HG03064 (cell line): Measurements from ENCODE around the gene TMEM125.
A peak's percentile ranks its signal among the peaks of the same experiment; 100 is the strongest.

Experiments
- ATAC-seq: cut with Tn5 transposase; IDR thresholded peaks from one replicate; pipeline ENCODE4 v1.9.1; 2021; ENCODE audit warnings: low read depth; ENCODE audit not compliant: unreplicated experiment

Gene TMEM125

DNA sequence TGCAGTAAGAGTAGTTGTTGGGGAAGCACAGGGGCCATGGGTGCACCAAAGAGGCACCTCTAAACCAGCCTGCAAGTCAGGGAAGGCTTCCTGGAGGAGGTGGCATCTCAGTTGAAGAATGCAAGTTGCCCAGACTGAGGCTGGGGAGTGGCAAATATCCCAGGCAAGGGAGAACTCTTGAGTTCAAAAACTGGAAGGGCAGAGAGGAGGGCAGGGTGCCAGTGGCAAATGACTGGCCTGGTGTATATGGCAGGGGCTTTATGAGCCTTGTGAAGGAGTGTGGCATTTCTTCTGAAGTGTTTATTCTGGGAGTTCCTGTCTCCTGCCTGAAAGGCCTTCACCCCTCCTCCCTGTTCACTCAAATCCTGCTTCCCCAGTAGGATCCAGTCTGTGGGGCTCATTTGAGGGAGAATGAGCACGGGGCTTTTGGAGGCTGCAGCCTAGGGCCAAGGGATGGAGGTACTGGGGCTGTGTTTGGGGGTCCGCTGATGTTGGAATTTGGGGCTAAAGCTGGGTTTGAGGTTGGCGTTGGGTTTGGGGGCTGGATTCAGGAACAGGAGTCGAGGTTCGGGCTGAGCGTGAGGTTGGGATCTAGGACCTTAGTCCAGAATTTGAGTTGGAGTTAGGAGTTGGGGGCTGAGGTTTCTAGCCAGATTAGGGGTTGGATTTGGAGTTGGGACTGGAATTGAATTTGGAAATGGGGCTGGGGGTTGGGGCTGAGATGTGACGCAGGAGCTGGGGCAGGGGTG, at the start of gene TMEM125:
TSS of gene TMEM125 (plus strand) at position 357 of the 749 bp plus-strand sequence. CDS start 2,740 bp downstream, outside the sequence.
- ATAC-seq, result no peak

DNA sequence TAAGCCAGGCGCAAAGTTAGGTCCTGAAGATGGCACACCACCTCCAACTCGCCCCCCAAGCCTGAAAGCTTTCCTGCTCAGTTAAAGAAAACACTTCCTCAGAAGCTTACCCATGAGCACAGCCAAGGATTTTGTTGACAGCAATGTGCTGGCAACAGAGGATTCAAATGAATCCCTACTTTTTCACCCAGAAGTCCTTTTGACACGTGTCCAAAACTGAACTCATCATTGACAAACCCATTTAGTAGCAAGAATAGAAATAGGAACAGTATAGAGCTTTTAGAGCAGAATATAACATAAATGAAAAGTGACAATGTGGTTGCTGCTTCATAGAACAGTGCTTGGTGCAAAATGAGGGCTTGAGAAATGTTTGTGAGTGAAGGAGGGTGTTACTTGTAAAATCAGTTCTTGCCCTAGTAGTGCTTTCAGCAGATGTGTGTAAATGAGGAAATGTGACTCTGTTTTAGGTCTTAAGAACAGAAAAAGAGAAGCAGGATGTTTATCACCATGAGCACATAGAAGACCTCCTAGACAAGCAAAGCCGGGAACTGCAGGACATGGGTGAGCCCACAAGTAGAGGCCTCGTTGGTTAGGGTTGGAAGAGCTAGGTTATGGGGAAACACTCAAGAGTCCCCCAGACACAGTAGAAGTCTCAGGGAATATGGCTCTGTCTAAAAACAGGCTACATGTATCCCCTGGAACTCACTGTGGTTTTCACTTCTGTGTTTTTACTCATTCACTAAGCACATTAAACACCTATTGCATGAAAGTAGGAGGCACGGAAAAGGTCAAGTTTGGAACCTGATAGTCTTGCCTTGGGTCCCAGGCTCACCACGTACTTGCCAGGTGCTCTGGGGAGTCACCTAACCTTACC, 48.6 kb upstream of the TMEM125 start:
- peak; percentile 71 for ATAC-seq

DNA sequence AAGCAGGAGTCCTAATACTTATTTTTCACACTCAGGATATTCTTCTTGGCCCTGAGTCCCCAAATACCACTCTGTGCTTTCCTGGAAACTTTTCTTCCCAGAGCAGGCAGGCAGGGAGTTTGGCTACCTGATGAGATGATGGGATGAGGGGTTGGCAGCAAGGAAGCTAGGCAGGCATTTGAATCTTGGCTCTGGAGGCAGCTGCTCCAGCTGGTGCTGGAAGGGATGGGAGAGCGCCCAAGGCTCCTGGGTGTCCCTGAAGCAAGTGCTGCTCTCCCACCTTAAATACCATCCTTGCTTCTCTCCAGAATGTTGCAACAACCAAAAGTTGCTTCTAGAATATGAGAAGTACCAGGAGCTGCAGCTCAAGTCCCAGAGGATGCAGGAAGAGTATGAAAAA, 48.0 kb upstream of the TMEM125 start:
- ATAC-seq, result no peak

DNA sequence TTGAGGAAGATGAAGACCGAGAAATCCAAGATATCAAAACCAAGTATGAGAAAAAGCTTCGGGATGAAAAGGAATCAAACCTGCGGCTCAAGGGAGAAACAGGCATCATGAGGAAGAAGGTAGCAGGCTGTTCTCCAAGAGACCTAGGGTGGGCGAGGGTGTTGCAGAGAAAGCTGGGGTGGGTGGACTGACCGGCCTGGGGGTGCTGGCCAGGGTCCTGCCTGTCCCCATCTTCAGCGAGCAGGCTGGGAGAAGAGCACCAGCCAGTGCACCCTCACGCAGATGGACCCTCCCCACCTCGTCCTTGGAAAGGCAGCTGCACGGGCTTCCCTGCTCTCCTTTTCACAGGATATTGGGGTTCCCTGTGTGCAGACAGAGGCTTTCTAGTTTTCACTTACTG, 46.9 kb upstream of the TMEM125 start:
- no peak for ATAC-seq

DNA sequence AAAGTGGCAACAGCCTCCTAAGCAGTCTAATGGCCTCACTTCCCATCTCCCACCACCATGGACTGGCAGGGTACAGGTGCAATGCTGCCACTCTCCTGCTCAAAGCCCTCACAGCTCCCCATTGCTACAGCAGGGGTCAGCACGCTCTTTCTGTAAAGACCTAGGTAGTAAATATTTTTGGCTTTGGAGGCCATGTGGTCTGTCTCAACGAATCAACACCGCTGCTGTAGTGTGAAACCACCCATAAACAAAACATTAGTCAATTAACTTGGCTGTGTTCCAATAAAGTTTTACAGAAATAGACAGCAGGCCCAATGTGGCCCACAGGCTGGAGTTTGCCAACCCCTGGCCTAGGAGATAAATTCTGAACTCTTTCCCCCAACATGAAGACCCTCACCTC, 44.6 kb upstream of the TMEM125 start:
- no peak for ATAC-seq

DNA sequence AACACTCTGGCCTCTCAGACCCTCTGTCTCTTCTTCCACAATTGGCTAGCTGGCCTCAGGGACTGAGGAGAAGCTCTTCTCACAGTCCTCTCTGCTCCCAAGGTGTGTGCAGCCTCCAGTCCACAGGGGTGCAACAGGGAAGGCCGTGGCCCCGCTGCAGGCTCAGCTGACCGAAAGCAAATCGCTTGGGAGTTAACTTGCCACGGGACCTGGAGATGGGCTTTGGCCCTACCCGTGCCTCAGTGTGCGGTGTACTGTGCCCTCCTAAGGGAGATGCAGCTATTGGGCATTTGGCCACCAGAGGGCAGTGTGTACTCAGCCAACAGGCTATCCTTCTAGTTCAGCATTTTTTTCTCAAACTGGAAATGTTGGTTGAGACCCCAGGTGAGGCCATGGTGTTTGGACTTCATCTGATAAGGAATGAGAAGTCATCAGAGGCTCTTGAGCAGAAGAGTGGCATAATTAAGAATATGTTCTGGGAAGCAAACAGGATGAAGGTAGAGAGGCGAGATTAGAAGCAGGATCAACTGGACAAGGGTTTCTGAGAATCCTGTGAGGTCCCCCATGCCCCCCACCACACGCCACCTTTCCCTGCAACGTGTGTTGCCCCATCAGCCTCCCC, 42.5 kb upstream of the TMEM125 start:
- ATAC-seq, result no peak

DNA sequence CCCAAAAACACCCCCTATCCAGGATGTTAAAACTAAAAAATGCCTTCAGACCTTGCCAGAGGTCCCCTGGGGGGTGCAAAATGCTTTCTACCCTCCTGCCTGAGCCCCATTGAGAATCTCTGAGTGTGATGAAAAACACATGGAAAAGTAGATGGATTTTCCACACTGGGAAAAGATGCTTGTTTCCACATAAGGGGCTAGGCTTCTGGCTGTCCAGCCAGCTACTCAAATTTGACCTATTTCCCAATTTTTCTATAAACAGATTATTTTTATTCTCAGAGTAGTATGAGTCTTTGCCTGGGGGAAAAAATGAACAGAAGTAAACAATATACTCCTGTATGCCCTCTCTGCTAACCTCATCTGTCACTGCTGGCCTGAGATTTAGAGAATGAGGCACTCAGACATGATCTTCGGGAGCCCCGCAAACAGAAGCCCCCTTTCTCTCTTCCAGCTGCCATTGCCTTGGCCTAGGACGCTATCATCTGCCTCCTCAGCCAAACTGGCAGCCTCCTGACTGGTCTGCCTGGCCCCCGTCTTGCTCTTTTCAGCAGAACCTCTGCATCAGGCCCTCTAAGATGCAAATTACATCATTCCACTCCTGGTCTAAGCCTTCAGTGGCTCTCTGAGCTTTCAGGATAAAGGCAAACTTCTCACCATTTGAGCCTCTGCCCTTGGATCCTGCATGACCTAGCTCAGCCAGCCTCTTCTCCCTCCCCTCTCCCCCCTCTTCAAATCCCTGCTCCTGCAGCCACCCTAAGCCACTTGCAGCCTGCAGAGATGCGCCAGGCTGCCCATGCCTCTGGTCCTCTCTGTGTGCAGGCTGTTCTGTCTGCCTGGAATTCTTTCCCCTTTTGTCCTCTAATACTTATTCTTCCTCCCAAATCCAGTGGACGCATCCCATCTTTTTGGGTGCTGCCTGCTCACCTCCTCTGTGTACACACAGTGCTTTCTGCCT, 39.7 kb upstream of the TMEM125 start:
- no peak for ATAC-seq

DNA sequence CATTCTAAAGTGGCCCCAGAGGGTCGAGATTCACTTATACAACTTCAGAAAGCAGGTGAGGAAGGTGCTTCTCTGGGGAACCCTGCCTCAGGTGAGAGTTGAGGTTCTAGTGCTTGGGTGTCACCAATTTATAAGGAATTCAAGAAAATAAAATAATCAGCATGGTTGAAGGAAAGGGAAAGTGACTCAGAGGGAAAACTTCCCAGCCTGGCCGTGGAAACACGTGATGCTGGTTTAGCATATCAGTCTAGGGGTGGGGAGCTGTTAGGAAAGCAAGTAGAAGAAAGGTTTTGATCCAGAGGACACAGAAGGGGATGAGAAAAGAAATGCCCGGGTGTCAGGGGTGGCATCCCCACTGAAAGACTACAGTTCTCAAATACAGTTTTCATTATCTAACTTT, 37.7 kb upstream of the TMEM125 start:
- ATAC-seq, result no peak

DNA sequence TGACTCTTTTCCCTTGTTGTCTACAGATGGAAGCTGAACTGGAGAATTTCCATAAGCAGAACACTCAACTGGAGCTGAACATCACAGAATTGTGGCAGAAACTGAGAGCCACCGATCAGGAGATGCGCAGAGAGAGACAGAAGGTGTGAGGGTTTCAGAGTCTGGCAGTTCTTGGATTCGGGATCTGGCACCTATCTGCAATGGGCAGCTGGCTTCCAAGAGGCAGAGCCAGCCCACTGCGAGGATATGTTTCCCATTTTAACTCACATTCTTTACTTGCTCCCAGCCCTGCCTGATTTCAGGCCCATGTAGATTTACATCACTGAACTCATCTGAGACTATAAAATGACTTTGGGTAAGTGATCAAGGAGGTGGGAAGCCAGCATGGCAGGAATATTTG, 37.3 kb upstream of the TMEM125 start:
- ATAC-seq, result no peak

DNA sequence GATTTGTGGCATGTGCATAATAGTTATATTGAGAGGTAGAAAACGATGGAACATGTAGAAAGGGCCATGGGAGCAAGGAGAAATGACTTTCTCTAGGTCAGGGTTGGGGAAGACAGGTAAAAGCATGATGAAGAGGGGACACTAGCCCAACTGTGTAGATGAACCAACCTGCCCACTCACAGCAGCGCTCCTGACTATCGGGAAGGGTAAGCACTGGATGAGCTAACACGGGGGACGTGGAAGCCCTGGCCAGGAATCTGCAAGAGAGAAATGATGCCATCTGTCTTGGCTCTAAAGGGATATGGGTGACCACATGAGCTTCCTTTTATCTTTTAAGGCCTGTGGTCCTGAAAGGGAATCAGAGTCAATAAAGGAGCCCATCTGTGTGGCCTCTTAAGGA, 36.2 kb upstream of the TMEM125 start:
- ATAC-seq, result no peak

DNA sequence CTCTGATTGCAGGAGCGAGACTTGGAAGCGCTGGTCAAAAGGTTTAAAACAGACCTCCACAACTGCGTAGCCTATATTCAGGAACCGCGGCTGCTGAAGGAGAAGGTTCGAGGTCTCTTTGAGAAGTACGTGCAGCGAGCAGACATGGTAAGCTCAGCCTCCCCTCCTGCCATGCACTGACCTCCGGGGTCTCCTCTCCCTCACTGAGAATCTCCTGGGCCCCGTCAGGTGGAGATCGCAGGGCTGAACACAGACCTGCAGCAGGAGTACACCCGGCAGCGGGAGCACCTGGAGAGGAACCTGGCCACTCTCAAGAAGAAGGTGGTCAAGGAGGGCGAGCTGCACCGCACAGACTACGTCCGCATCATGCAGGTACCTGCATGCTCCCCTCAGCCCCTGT, 35.5 kb upstream of the TMEM125 start:
- ATAC-seq, result no peak

DNA sequence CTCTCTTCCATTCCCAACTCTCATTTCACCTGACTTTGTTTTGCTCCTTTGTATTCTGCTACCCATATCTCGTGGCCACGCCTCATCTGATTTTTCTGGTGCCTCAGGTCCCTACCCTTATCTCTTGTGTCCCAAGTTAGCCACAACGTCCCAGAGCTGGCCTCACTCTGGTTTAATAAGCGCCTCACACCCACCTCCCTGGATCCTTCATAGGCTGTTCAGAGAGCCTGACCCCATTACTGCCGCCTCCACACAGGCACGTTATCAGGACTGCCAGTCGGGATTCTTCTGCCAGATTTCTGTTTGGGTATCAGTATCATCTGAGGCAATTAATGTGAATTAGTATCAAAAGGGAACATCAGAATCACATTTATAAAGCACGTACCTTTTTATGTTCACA, 34.7 kb upstream of the TMEM125 start:
- no peak for ATAC-seq

DNA sequence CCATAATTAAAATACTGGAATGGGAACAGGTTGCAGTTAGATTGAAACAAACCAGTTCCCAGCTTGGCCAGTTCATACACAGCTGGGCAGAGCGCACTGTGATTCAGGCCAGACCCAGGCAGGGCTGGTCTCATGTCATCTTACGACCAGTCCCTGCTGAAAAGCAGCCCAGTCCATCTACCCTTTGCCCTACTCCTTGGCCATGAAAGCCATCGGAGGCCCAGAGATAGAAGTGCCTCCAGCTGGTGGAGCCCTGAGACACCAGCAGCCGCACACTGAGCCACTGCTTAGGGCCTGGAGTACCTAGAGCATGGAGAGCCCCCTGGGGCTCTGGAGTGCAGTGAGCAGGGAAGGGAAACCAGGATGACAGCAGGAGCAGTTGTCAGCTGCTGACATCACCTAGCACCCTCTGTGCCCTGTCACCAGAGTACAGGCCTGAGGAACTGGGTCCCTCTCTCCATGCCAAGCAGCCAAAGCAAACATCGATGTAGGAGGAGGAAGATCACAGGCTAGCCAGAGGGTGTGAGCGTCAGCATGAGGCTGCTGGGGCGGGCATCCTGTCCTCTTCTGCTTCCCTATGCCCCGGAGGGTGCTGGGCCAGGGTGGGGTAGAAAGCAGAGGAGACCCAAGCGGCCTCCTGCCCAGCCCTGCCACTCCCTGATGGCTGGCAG, 34.2 kb upstream of the TMEM125 start:
- ATAC-seq, result no peak

DNA sequence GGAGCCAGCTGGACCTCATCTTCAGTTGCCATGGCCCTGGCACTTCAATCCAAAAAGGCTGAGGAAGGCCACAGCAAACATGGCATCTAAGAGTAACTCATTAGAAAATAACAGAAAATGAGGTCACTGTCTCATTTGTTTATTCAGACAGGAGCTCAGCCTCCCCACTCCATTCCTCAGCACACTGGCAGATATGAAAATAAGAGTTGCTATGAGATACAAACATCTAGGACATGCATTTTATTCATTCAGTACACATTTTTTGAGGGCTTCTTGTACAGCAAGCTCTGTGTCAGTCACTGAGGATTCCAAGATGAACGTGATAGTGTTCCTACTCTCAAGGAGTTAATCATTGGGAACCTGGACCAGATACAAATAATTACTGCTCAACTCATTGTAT, 32.7 kb upstream of the TMEM125 start:
- no peak for ATAC-seq

DNA sequence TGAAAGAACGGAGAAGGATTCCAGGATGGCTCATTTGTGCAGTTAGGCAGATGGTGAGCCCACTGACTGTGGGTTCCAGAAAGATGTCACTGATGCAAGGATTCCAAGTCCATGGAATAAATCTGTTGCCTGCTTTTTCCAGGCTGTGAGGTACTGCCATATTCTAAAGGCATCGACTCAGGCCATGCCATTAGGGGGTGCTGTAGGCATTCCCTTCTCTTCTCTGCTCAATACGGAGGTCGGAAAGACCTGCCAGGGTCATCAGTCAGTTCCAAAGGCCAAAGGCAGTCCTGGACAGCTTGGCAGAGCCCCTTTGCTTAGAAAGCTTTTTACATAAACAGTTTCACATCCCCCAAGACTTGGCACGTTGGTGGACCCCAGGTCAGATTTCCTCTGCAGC, 31.7 kb upstream of the TMEM125 start:
- no peak for ATAC-seq

DNA sequence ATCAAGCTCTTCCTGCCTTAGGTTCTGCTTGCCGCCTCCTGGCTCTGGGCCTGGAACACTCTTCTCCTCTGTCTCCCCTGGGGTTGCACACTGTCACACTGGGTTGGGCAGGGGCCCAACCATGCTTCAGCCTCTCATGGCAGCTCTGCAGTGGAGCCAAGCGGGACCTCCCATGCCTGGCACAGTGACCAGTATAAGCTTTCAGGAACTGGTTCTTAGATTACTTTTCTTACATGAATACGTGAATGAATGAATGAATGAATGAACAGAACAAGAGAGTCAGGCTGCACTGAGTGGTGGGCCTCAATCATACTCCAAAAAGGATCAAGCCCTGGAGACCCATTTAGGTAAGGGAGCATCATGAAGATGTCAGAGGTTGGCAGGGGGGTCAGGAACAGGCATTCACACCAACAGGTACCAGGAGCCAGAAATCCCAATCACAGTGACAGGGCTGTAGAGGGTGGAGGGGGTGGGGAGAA, 30.8 kb upstream of the TMEM125 start:
- ATAC-seq, result no peak

DNA sequence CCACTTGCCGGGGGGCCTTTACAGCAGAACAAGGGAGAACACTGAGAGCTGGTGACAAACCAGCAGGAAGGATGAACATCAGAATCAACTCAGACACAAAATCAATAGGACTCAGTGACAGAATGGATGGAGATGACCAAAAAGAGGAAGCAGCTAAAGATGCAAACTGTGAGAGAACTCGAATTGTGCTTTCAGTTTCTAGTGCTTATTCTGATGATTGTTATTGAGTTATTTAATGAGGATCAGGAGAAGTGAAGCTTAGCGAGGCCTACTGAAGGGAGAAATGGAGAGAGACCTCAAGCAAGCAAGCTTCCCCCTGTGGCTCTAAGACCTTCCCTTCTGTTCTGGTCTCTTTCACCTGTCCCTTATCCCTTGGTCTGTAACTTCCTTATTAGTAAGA, 30.3 kb upstream of the TMEM125 start:
- no peak for ATAC-seq

DNA sequence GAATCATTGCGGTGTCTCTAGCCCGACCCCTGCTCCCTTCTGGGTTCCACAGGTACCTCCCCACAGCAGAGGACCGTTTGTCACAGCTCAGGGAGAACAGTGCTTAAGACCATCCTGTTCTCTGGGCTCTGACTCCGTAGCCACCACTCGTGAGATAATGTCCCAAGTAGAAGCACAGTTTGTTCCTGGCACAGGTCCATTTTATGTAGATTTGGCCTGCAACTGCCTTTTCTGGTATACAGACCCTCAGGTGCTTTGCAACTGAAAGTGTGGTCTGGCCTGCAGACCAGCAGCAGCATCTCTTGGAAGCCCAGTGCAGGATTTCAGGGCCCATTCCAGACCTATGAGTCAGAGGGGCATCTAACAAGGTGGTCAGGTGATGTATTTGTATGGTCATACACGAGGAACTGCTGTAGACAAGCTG, 28.4 kb upstream of the TMEM125 start:
- no peak for ATAC-seq

DNA sequence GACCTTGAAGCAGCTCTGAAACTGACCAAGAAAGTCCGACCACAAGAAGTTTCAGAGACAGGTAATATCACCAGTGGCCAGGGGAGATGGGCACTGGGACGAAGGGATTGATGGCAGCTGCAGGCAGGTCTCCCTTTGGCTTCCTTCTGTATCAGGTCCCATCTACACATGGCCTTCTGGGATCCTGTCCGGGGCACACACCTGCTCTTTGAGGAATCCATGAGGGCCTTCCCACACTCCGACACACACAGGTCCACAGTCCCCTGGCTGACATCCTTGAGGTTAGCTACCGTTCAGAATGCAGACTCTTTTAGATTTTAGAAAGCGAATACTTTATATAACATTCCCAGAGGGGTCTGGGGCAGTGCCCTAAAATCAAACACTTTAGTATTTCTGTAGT, 26.5 kb upstream of the TMEM125 start:
- ATAC-seq, result no peak
